Measurements from ENCODE around the gene ABHD10. TPM values are rescaled to one million over a fixed set of nuclear protein-coding genes. Genes with fewer than 3 reads are reported as not detected.

ABHD10 gene
- total RNA-seq, 1 experiment from 2014 or later, result 57.6 TPM

DNA sequence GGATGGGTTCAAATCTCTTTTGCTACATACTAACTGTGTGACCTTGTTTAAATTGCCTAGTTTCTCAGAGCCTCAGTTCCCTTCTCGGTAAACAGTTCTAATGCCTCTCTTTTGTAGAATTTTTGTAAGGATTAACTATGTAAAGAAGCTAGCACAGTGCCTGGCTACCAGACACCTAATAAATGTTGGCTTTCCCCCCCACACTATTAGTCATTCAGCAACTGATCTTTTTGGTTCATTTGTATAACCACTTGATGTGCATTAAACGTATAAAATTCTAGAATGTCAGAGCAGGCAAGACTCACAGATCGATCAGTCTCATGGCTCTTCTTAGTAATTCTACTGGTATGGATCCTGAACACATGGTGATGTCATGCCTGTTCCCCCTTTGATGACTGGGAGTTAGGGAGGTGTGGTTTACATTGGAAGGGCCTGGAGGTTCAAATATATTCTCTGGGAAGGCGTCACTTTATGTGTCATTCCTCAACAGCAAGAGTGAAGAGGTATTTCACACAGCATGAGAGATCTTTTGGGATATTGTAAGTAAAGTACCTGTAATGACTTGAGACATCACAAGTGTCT is 26.4 kb downstream of the ABHD10 start:
- Histone ChIP-seq H3F3A (ENCODE audit: insufficient read depth, low read depth) (no peaks in the 10 kb centered on the region), H2AFZ (no peak overlapping the region), H3K79me2 (ENCODE audit: low read depth) (no peaks in the 10 kb centered on the region), H4K20me1 (ENCODE audit: insufficient read depth) (no peaks in the 10 kb centered on the region), H3K27me3 (ENCODE audit: insufficient read depth, low read depth) (no peaks in the 10 kb centered on the region), H3K36me3 (ENCODE audit: low read depth) (no peaks in the 10 kb centered on the region), H3K4me3 (no peak overlapping the region), H3K4me2 (no peak overlapping the region), H3K4me1 (replicated peaks; ENCODE audit: insufficient read depth) (peaks cover 15% of the 10 kb centered on the region; the same call in 1 of the 2 replicates), H3K9me3 (ENCODE audit: insufficient read depth, low read depth) (no peaks in the 10 kb centered on the region), H3K27ac (no peak overlapping the region), H3K9me2 (ENCODE audit: insufficient read depth) (no peaks in the 10 kb centered on the region)
- intact Hi-C loops (cut with micrococcal nuclease; ENCODE audit: unreplicated experiment), result no loop called here
- DNase-seq, result no peak
- no peak for TF ChIP-seq EZH2 (IDR thresholded peaks at IDR 0.05; ENCODE audit: low read depth)
- TF ChIP-seq, protein P1, sequence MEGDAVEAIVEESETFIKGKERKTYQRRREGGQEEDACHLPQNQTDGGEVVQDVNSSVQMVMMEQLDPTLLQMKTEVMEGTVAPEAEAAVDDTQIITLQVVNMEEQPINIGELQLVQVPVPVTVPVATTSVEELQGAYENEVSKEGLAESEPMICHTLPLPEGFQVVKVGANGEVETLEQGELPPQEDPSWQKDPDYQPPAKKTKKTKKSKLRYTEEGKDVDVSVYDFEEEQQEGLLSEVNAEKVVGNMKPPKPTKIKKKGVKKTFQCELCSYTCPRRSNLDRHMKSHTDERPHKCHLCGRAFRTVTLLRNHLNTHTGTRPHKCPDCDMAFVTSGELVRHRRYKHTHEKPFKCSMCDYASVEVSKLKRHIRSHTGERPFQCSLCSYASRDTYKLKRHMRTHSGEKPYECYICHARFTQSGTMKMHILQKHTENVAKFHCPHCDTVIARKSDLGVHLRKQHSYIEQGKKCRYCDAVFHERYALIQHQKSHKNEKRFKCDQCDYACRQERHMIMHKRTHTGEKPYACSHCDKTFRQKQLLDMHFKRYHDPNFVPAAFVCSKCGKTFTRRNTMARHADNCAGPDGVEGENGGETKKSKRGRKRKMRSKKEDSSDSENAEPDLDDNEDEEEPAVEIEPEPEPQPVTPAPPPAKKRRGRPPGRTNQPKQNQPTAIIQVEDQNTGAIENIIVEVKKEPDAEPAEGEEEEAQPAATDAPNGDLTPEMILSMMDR (conservative IDR thresholded peaks at IDR 0.05), result no peak
- BruUV-seq (replicated peaks), result no TSS peak
- POLR2A ChIA-PET (ENCODE audit: unreplicated experiment), result no interaction called here
- CTCF ChIA-PET, result interaction anchor here (0.5 kb wide), 1 partner anchor 14 kb away, joined by 3 read pairs; no protein-coding TSS in a partner anchor

DNA sequence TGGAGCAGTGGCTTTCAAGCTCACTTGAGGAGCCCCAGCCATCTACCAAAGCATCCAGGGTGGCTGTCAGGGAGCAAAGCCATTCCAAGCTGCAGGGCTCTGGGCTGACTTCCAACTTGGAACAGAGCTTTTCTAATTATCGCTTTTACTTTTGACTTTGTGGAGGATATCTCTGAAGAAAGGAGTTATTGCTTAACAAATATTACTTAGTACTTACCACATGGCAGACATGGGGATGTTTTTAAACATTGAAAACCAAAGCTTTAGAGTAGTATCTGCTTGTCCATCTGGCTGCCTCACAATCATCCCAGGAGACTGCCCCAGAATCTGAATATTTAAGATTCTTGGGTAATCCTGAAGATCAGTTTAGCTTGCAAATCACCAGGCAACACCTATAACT is 28.8 kb downstream of the ABHD10 start:
- POLR2A ChIA-PET (ENCODE audit: unreplicated experiment), result no interaction called here
- BruUV-seq (replicated peaks), result no TSS peak
- no peaks in the 10 kb centered on the region for H3K9me3 ChIP-seq (ENCODE audit: insufficient read depth, low read depth)

DNA sequence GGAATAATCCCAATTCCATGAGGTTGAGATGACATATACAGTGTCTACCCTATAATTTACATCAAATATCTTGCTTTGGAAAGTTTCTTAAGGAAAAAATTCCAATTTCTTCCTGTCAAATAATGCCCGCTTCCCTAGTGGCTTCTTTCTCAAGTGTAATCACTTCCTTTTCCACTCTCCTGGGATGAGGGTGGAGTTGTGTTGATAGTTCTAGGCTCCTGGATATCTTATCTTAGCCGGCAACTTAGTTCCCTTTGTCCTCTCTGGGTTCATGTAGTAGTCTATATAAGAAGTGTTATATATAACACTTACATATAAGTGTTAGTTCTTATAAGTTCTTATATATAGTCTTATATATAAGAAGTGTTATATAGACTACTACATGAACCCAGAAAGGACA is 30.8 kb downstream of the ABHD10 start:
- no peak overlapping the region for H3K4me2 ChIP-seq
- H3K4me3 ChIP-seq, result no peak overlapping the region
- H2AFZ ChIP-seq, result no peak overlapping the region
- no peaks in the 10 kb centered on the region for H3K9me2 ChIP-seq (ENCODE audit: insufficient read depth)
- POLR2A ChIA-PET (ENCODE audit: unreplicated experiment), result no interaction called here
- intact Hi-C loops (cut with micrococcal nuclease; ENCODE audit: unreplicated experiment), result loop anchor here (5.0 kb wide), 1 partner anchor 432 kb away; no protein-coding TSS in a partner anchor
- CTCF ChIA-PET, result no interaction called here
- H3K4me1 ChIP-seq (replicated peaks; ENCODE audit: insufficient read depth), result no peaks in the 10 kb centered on the region
- no peaks in the 10 kb centered on the region for H3K79me2 ChIP-seq (ENCODE audit: low read depth)
- no peaks in the 10 kb centered on the region for H3K9me3 ChIP-seq (ENCODE audit: insufficient read depth, low read depth)
- no peak for TF ChIP-seq EZH2 (IDR thresholded peaks at IDR 0.05; ENCODE audit: low read depth)
- TF ChIP-seq, protein P1 (conservative IDR thresholded peaks at IDR 0.05), result no peak
- no peak for DNase-seq
- H3K27ac ChIP-seq, result no peak overlapping the region
- no peaks in the 10 kb centered on the region for H3F3A ChIP-seq (ENCODE audit: insufficient read depth, low read depth)
- no TSS peak for BruUV-seq (replicated peaks)
- no peaks in the 10 kb centered on the region for H3K36me3 ChIP-seq (ENCODE audit: low read depth)
- H4K20me1 ChIP-seq (ENCODE audit: insufficient read depth), result no peaks in the 10 kb centered on the region
- no peaks in the 10 kb centered on the region for H3K27me3 ChIP-seq (ENCODE audit: insufficient read depth, low read depth)

More for the DNA sequence above, 28.8 kb downstream of the ABHD10 start:
- Histone ChIP-seq H3K79me2 (ENCODE audit: low read depth) (no peaks in the 10 kb centered on the region), H3K27ac (no peak overlapping the region), H3K27me3 (ENCODE audit: insufficient read depth, low read depth) (no peaks in the 10 kb centered on the region), H3K4me3 (no peak overlapping the region), H3K4me1 (replicated peaks; ENCODE audit: insufficient read depth) (peaks cover 6% of the 10 kb centered on the region; the same call in 1 of the 2 replicates), H3K9me2 (ENCODE audit: insufficient read depth) (no peaks in the 10 kb centered on the region), H4K20me1 (ENCODE audit: insufficient read depth) (no peaks in the 10 kb centered on the region), H3K36me3 (ENCODE audit: low read depth) (no peaks in the 10 kb centered on the region), H3F3A (ENCODE audit: insufficient read depth, low read depth) (no peaks in the 10 kb centered on the region), H2AFZ (no peak overlapping the region), H3K4me2 (no peak overlapping the region)
- TF ChIP-seq, protein P1 (conservative IDR thresholded peaks at IDR 0.05), result no peak
- TF ChIP-seq EZH2 (IDR thresholded peaks at IDR 0.05; ENCODE audit: low read depth), result no peak
- DNase-seq, result no peak
- intact Hi-C loops (cut with micrococcal nuclease; ENCODE audit: unreplicated experiment), result no loop called here
- CTCF ChIA-PET, result interaction anchor here (1.1 to 1.2 kb wide), 2 partner anchors 15 to 292 kb away, joined by 3 to 4 read pairs; no protein-coding TSS in a partner anchor
